K562 (cell line): ENCODE measurements around the gene OVOL1. TPM values are rescaled to one million over a fixed set of nuclear protein-coding genes. Genes with fewer than 3 reads are reported as not detected.

ENCODE experiments used
- ARID1B ChIP-seq: fragments of 450-650 bp; IDR thresholded peaks from 2 replicates; pipeline ENCODE4 v1.6.1; 2016; ENCODE audit warnings: antibody characterized with exemption, mild to moderate bottlenecking, inconsistent platforms
- BACH1 ChIP-seq: fragments of 200-800 bp; sonication (Bioruptor generic); IDR thresholded peaks from 2 replicates; pipeline ENCODE4 v1.6.1; 2016; ENCODE audit warnings: missing genetic modification characterization, missing compliant biosample characterization
- CEBPG ChIP-seq, 3 experiments: fragments of 200-800 bp in 1 of 3; sonication (Bioruptor generic) in 1 of 3; sonication (generic) in 1 of 3; formaldehyde crosslinking in 1 of 3; IDR thresholded peaks in 2 of 3; conservative IDR thresholded peaks in 1 of 3; 2 replicates each; pipeline versions ENCODE4 v1.6.1 to v1.8.0; 2016 to 2022; ENCODE audit warnings: missing compliant biosample characterization in 2 of 3, missing genetic modification characterization in 2 of 3, mild to moderate bottlenecking in 1 of 3, missing genetic modification reagents in 1 of 3
- E2F3 ChIP-seq: fragments of 250-450 bp; sonication (Bioruptor Pico); IDR thresholded peaks from 2 replicates; pipeline ENCODE4 v1.4.0; 2020; ENCODE audit warnings: mild to moderate bottlenecking
- EP400 ChIP-seq: fragments of 450-650 bp; IDR thresholded peaks from 2 replicates; pipeline ENCODE4 v1.6.1; 2017; ENCODE audit warnings: antibody characterized with exemption, mild to moderate bottlenecking, moderate library complexity
- HSF4 ChIP-seq: fragments of 250-450 bp; sonication (Bioruptor Pico); IDR thresholded peaks from 2 replicates; pipeline ENCODE4 v2.1.2; 2022; ENCODE audit warnings: mild to moderate bottlenecking, moderate library complexity, borderline replicate concordance
- KLF13 ChIP-seq: fragments of 450-650 bp; IDR thresholded peaks from 2 replicates; pipeline ENCODE4 v1.6.1; 2016; ENCODE audit warnings: missing genetic modification characterization, low read depth, mild to moderate bottlenecking, missing compliant biosample characterization, moderate library complexity, borderline replicate concordance
- KLF16 ChIP-seq: IDR thresholded peaks from 2 replicates; pipeline ENCODE4 v1.6.1; 2016; ENCODE audit warnings: antibody characterized with exemption
- NFRKB ChIP-seq: fragments of 450-650 bp; IDR thresholded peaks from 2 replicates; pipeline ENCODE4 v1.6.1; 2016; ENCODE audit warnings: low read depth
- PTRF ChIP-seq: fragments of 450-650 bp; IDR thresholded peaks from 2 replicates; pipeline ENCODE4 v1.6.1; 2016; ENCODE audit warnings: mild to moderate bottlenecking, missing genetic modification characterization, missing compliant biosample characterization
- PTTG1 ChIP-seq: fragments of 450-650 bp; IDR thresholded peaks from 2 replicates; pipeline ENCODE4 v1.6.1; 2016; ENCODE audit warnings: low read depth, mild to moderate bottlenecking, missing genetic modification characterization, missing compliant biosample characterization
- RBBP5 ChIP-seq: fragments of 200-600 bp; sonication (generic); IDR thresholded peaks from 2 replicates; pipeline ENCODE4 v1.6.1; 2012; ENCODE audit warnings: borderline replicate concordance, mild to moderate bottlenecking, low read length, control low read depth, inconsistent platforms; ENCODE audit not compliant: insufficient read depth, poor library complexity, severe bottlenecking
- SLC30A9 ChIP-seq: fragments of 250-450 bp; sonication (Bioruptor Pico); IDR thresholded peaks from 2 replicates; pipeline ENCODE4 v1.8.0; 2022; ENCODE audit warnings: mild to moderate bottlenecking, moderate library complexity
- TCFL5 ChIP-seq: fragments of 250-450 bp; sonication (Bioruptor Pico); conservative IDR thresholded peaks from 2 replicates; pipeline ENCODE4 v1.6.1; 2021; ENCODE audit warnings: mild to moderate bottlenecking, moderate library complexity, matching md5 sums
- THRAP3 ChIP-seq: fragments of 450-650 bp; IDR thresholded peaks from 2 replicates; pipeline ENCODE4 v1.6.1; 2016; ENCODE audit warnings: mild to moderate bottlenecking, inconsistent platforms, borderline replicate concordance
- WHSC1 ChIP-seq: IDR thresholded peaks from one replicate; pipeline ENCODE4 v1.6.1; 2012; ENCODE audit warnings: low read length, control low read depth, inconsistent platforms
- ZNF263 ChIP-seq: sonication (generic); formaldehyde crosslinking; IDR thresholded peaks from 2 replicates; pipeline ENCODE4 v1.8.0; 2022; ENCODE audit warnings: mild to moderate bottlenecking, missing genetic modification reagents, borderline replicate concordance
- ZNF347 ChIP-seq: fragments of 450-650 bp; formaldehyde crosslinking; IDR thresholded peaks from 2 replicates; pipeline ENCODE4 v1.4.0; 2020; ENCODE audit warnings: low read depth, mild to moderate bottlenecking, moderate library complexity
- ZNF668 ChIP-seq: fragments of 250-450 bp; sonication (Bioruptor Pico); IDR thresholded peaks from 2 replicates; pipeline ENCODE4 v1.8.0; 2022; ENCODE audit warnings: mild to moderate bottlenecking, inconsistent platforms
- polyA plus RNA-seq, 8 experiments: library from polyadenylated mRNA; depleted of rRNA in 4 of 8; stranded (reverse) in 5 of 8; unstranded in 3 of 8; fragments of >200 nt; fragmentation: Nextera tagmentation in 2 of 8; fragmentation: Illumina TruSeq in 1 of 8; extraction: Ambion mirVana in 2 of 8; extraction: Trizol in 1 of 8; gene quantifications; 2 replicates each; pipeline versions ENCODE4 v1.2.1 to v1.2.3, GENCODE V29; 2011 to 2014; ENCODE audit warnings: inconsistent platforms in 1 of 8, missing spikeins in 1 of 8
- total RNA-seq, 7 experiments: library from RNA; depleted of rRNA in 6 of 7; stranded (reverse); fragments of >200 nt in 6 of 7; fragmentation: Illumina TruSeq in 2 of 7; extraction: Trizol in 2 of 7; gene quantifications; 2 replicates each; pipeline versions ENCODE4 v1.2.1 to v1.2.3, GENCODE V29; 2011 to 2021; ENCODE audit warnings: low replicate concordance in 1 of 7
- TF ChIP-seq, protein P1 (sequence below): sonication (generic); formaldehyde crosslinking; IDR thresholded peaks from 2 replicates; pipeline ENCODE4 v1.8.0; 2022; ENCODE audit warnings: mild to moderate bottlenecking, missing genetic modification reagents
- TF ChIP-seq, protein P2 (sequence below): fragments of 450-650 bp; formaldehyde crosslinking; conservative IDR thresholded peaks from 2 replicates; pipeline ENCODE4 v1.4.0; 2022; ENCODE audit warnings: mild to moderate bottlenecking, missing genetic modification characterization
- TF ChIP-seq, protein P3 (sequence below): fragments of 250-450 bp; sonication (Bioruptor Pico); IDR thresholded peaks from 2 replicates; pipeline ENCODE4 v1.8.0; 2021; ENCODE audit warnings: borderline replicate concordance, mild to moderate bottlenecking, moderate library complexity; ENCODE audit not compliant: poor library complexity, severe bottlenecking

Gene OVOL1
- total and polyA plus RNA-seq, 9 of the 15 experiments (the other 6 are each of a cell fraction or from before 2014, with no cell fraction given) = 0.09 TPM; not detected in 8

DNA sequence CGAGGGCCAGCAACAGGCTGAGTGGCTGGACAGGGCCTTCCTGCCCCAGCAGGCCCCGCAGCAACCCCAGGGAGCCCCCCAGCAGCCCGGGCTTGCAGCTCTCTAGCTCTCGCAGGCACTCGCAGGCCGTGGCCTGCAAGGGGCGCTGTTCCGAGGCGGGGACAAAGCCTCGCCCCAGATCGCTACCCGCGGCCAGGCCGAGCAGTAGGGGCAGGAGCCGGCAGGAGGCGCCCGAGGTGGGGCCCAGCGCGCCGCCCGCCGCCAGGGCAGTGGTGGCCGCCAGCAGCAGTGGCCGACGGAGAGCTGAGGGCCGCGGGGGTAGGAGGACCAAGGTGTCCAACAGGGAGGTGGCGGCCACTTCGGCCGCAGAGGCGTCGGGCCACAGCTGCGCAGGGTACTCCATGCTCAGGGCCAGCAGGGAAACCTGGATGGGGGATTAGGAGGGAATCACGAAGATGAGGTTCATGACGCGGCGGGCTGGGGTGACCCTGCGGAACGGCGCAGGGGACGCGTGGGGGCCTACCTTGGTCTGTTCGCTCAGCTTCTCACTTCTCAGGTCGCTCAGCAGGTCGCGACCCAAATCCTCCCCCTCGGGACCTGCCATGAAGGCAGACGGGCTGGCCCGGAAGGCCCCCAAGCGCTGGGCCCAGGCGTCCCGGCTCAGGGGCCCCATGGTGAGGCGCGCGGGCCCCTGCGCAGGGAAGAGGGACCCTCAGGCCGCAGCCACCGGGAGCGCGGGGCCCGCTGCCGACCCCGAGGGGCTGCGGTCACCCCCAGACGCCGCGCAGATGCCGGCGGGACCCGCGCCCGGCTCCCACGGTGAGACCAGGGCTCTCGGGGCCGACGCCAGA lies 6.7 kb upstream of the OVOL1 start (continued):
- TF ChIP-seq RBBP5 = peak; percentile 58
- no peak for TF ChIP-seq ZNF668 (CRISPR knock-in tag)
- no peak for TF ChIP-seq HSF4 (CRISPR knock-in tag)
- TF ChIP-seq ZNF263 (CRISPR knock-in tag) = peak; percentile 91
- no peak for TF ChIP-seq PTTG1 (tag)
- TF ChIP-seq, protein P1, sequence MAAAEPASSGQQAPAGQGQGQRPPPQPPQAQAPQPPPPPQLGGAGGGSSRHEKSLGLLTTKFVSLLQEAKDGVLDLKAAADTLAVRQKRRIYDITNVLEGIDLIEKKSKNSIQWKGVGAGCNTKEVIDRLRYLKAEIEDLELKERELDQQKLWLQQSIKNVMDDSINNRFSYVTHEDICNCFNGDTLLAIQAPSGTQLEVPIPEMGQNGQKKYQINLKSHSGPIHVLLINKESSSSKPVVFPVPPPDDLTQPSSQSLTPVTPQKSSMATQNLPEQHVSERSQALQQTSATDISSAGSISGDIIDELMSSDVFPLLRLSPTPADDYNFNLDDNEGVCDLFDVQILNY (CRISPR knock-in tag) = no peak; the same call in 1 of the 2 replicates
- TF ChIP-seq KLF16 = 0 out of 2 replicates have a peak, but pooled peaks have one; percentile 48
- TF ChIP-seq PTRF (tag) = no peak
- TF ChIP-seq, protein P2, sequence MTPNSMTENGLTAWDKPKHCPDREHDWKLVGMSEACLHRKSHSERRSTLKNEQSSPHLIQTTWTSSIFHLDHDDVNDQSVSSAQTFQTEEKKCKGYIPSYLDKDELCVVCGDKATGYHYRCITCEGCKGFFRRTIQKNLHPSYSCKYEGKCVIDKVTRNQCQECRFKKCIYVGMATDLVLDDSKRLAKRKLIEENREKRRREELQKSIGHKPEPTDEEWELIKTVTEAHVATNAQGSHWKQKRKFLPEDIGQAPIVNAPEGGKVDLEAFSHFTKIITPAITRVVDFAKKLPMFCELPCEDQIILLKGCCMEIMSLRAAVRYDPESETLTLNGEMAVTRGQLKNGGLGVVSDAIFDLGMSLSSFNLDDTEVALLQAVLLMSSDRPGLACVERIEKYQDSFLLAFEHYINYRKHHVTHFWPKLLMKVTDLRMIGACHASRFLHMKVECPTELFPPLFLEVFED = no peak
- TF ChIP-seq WHSC1 = no peak
- TF ChIP-seq CEBPG (CRISPR knock-in tag; IDR thresholded peaks at IDR 0.05) = no peak; the same call in 1 of the 2 replicates
- no peak; a peak in 2 of 4 replicates for TF ChIP-seq CEBPG (tag; conservative IDR thresholded peaks at IDR 0.05 in 1 of 2, IDR thresholded peaks at IDR 0.05 in 1 of 2)
- TF ChIP-seq, protein P3, sequence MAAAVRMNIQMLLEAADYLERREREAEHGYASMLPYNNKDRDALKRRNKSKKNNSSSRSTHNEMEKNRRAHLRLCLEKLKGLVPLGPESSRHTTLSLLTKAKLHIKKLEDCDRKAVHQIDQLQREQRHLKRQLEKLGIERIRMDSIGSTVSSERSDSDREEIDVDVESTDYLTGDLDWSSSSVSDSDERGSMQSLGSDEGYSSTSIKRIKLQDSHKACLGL (CRISPR knock-in tag) = no peak
- TF ChIP-seq NFRKB = peak; percentile 62; the same call in 1 of the 2 replicates
- no peak for TF ChIP-seq BACH1 (tag)
- no peak; the same call in 1 of the 2 replicates for TF ChIP-seq ARID1B
- TF ChIP-seq E2F3 (CRISPR knock-in tag) = peak; percentile 75; the same call in 1 of the 2 replicates
- no peak for TF ChIP-seq ZNF347 (CRISPR knock-in tag)
- TF ChIP-seq THRAP3 = no peak
- no peak for TF ChIP-seq SLC30A9 (CRISPR knock-in tag)
- TF ChIP-seq KLF13 = peak; percentile 62; the same call in 1 of the 2 replicates
- TF ChIP-seq TCFL5 (CRISPR knock-in tag) = no peak
- TF ChIP-seq EP400 = peak; percentile 46; the same call in 1 of the 2 replicates
